GM23338 (cell line): ENCODE data around the gene LARGE1. TPM values are rescaled to one million over a fixed set of nuclear protein-coding genes. Genes with fewer than 3 reads are reported as not detected.

Experiments used
- ATAC-seq: fragments of 200-7000 bp; cut with Tn5 transposase; 3 replicates; pipeline ENCODE4 v1.9.1; 2020
- DNase-seq: peaks from one replicate; pipeline ENCODE4 v3.0.0-alpha.2; 2015; ENCODE audit warnings: low spot score
- H2AFZ ChIP-seq: fragments of 200-600 bp; sonication (generic); 2 replicates; pipeline ENCODE4 v1.8.0; 2016; ENCODE audit warnings: antibody characterized with exemption, mild to moderate bottlenecking, moderate library complexity
- H3F3A ChIP-seq: fragments of 200-600 bp; sonication (generic); replicated peaks from 2 replicates; pipeline ENCODE4 v1.8.0; 2017; ENCODE audit warnings: antibody characterized with exemption, mixed run types, low read depth
- H3K27ac ChIP-seq: fragments of 200-600 bp; sonication (generic); 2 replicates; pipeline ENCODE4 v1.6.1; 2016; ENCODE audit warnings: low read depth
- H3K27me3 ChIP-seq: fragments of 200-600 bp; sonication (generic); 2 replicates; pipeline ENCODE4 v1.8.0; 2016; ENCODE audit warnings: mild to moderate bottlenecking, mixed run types, moderate library complexity; ENCODE audit not compliant: insufficient read depth
- H3K36me3 ChIP-seq: fragments of 200-600 bp; sonication (generic); 2 replicates; pipeline ENCODE4 v1.8.0; 2016; ENCODE audit warnings: mild to moderate bottlenecking; ENCODE audit not compliant: insufficient read depth
- H3K4me1 ChIP-seq: fragments of 200-600 bp; sonication (generic); 2 replicates; pipeline ENCODE4 v1.8.0; 2016; ENCODE audit warnings: mild to moderate bottlenecking, moderate library complexity; ENCODE audit not compliant: insufficient read depth
- H3K4me2 ChIP-seq: fragments of 200-600 bp; sonication (generic); 2 replicates; pipeline ENCODE4 v1.7.1; 2017; ENCODE audit warnings: mixed run types
- H3K4me3 ChIP-seq: fragments of 200-600 bp; sonication (generic); 2 replicates; pipeline ENCODE4 v1.6.1; 2016; ENCODE audit warnings: mixed run types
- H3K79me2 ChIP-seq: fragments of 200-600 bp; sonication (generic); replicated peaks from 2 replicates; pipeline ENCODE4 v1.8.0; 2017; ENCODE audit warnings: mild to moderate bottlenecking; ENCODE audit not compliant: insufficient read depth
- H3K9me2 ChIP-seq: fragments of 200-600 bp; sonication (generic); 2 replicates; pipeline ENCODE4 v1.8.0; 2017; ENCODE audit not compliant: insufficient read depth
- H4K20me1 ChIP-seq: fragments of 200-600 bp; sonication (generic); replicated peaks from 2 replicates; pipeline ENCODE4 v1.8.0; 2017; ENCODE audit warnings: mild to moderate bottlenecking; ENCODE audit not compliant: insufficient read depth
- H3K27ac Mint-ChIP-seq: 2 replicates; pipeline ENCODE4 v1.8.0; 2020; ENCODE audit warnings: inconsistent platforms, mild to moderate bottlenecking, moderate library complexity, mixed read lengths
- H3K27me3 Mint-ChIP-seq: 3 replicates; pipeline ENCODE4 v1.8.0; 2022; ENCODE audit warnings: low read depth, mild to moderate bottlenecking, moderate library complexity, mixed read lengths, inconsistent platforms; ENCODE audit not compliant: insufficient read depth, poor library complexity
- H3K36me3 Mint-ChIP-seq: 3 replicates; pipeline ENCODE4 v1.8.0; 2021; ENCODE audit warnings: low read depth, mild to moderate bottlenecking, inconsistent platforms, moderate library complexity, mixed read lengths
- H3K4me1 Mint-ChIP-seq: 3 replicates; pipeline ENCODE4 v1.8.0; 2020; ENCODE audit warnings: mild to moderate bottlenecking, inconsistent platforms, mixed read lengths
- H3K4me3 Mint-ChIP-seq: 3 replicates; pipeline ENCODE4 v1.8.0; 2021; ENCODE audit warnings: moderate library complexity, mild to moderate bottlenecking, inconsistent platforms, mixed read lengths
- H3K9me3 Mint-ChIP-seq: 3 replicates; pipeline ENCODE4 v1.8.0; 2020; ENCODE audit warnings: moderate library complexity, mild to moderate bottlenecking, inconsistent platforms, mixed read lengths
- CREB1 ChIP-seq: fragments of 250-450 bp; sonication (Bioruptor Pico); IDR thresholded peaks from 2 replicates; pipeline ENCODE4 v1.5.0; 2020; ENCODE audit warnings: low read depth, mild to moderate bottlenecking, moderate library complexity
- ETS1 ChIP-seq: IDR thresholded peaks from 2 replicates; pipeline ENCODE4 v1.6.1; 2016; ENCODE audit warnings: antibody characterized with exemption
- EZH2 ChIP-seq: fragments of 200-600 bp; sonication (generic); IDR thresholded peaks from one replicate; pipeline ENCODE4 v1.8.0; 2017; ENCODE audit warnings: antibody characterized with exemption, mild to moderate bottlenecking, low read depth; ENCODE audit not compliant: unreplicated experiment
- EZH2phosphoT487 ChIP-seq: fragments of 200-600 bp; sonication (generic); IDR thresholded peaks from one replicate; pipeline ENCODE4 v1.8.1; 2018; ENCODE audit warnings: antibody characterized with exemption; ENCODE audit not compliant: unreplicated experiment
- JUNB ChIP-seq: IDR thresholded peaks from one replicate; pipeline ENCODE4 v1.6.1; 2016; ENCODE audit warnings: antibody characterized with exemption; ENCODE audit not compliant: unreplicated experiment
- NANOG ChIP-seq: IDR thresholded peaks from 2 replicates; pipeline ENCODE4 v1.6.1; 2016; ENCODE audit warnings: antibody characterized with exemption, borderline replicate concordance
- POLR2AphosphoS5 ChIP-seq: IDR thresholded peaks from 2 replicates; pipeline ENCODE4 v1.6.1; 2016; ENCODE audit warnings: antibody characterized with exemption, low read depth
- REST ChIP-seq: IDR thresholded peaks from one replicate; pipeline ENCODE4 v1.6.1; 2018; ENCODE audit warnings: antibody characterized with exemption; ENCODE audit not compliant: unreplicated experiment
- STAT1 ChIP-seq: IDR thresholded peaks from one replicate; pipeline ENCODE4 v1.6.1; 2016; ENCODE audit warnings: antibody characterized with exemption; ENCODE audit not compliant: unreplicated experiment
- ZNF114 ChIP-seq: fragments of 250-450 bp; sonication (Bioruptor Pico); IDR thresholded peaks from 2 replicates; pipeline ENCODE4 v1.5.0; 2020; ENCODE audit warnings: mild to moderate bottlenecking, moderate library complexity
- ZNF331 ChIP-seq: fragments of 250-450 bp; sonication (Bioruptor Pico); IDR thresholded peaks from 2 replicates; pipeline ENCODE4 v1.5.0; 2020; ENCODE audit warnings: low read depth, mild to moderate bottlenecking, moderate library complexity
- ZNF462 ChIP-seq: fragments of 250-450 bp; sonication (Bioruptor Pico); IDR thresholded peaks from 2 replicates; pipeline ENCODE4 v1.5.0; 2020; ENCODE audit warnings: mild to moderate bottlenecking, moderate library complexity
- polyA plus RNA-seq: library from polyadenylated mRNA; unstranded; fragments of >200 nt; fragmentation: Nextera tagmentation; extraction: Ambion mirVana; gene quantifications from 2 replicates; pipeline ENCODE4 v1.2.1, GENCODE V29; 2016
- total RNA-seq: library from RNA; depleted of rRNA; stranded (reverse); fragments of >200 nt; shearing (Covaris generic); gene quantifications from 2 replicates; pipeline ENCODE4 v1.2.3, GENCODE V29; 2014

LARGE1 gene
- total and polyA plus RNA-seq, 2 experiments from 2014 or later, result 12.8 to 75.6 TPM

- TF ChIP-seq REST, result no peak
These were observed 578.7 kb downstream of the LARGE1 start (continued) for GRCh38 chr22:33341611-33342010.

- no peak overlapping the region for H3K4me3 ChIP-seq
- no peak for ATAC-seq
- TF ChIP-seq CREB1 (CRISPR knock-in tag) (no peak), ZNF331 (CRISPR knock-in tag) (no peak), JUNB (no peak), STAT1 (no peak), NANOG (no peak), EZH2phosphoT487 (no peak), POLR2AphosphoS5 (no peak), REST (no peak), EZH2 (no peak), ETS1 (no peak), ZNF462 (CRISPR knock-in tag) (no peak), ZNF114 (CRISPR knock-in tag) (no peak)
These were observed 582.8 kb downstream of the LARGE1 start for GRCh38 chr22:33337524-33337923.

More at GRCh38 chr22:33337524-33337923, 582.8 kb downstream of the LARGE1 start:
- Mint-ChIP-seq H3K4me1 (no peaks in the 10 kb centered on the region; the same call in 2 of the 3 replicates), H3K36me3 (peaks cover 32% of the 10 kb centered on the region), H3K4me3 (no peak overlapping the region), H3K9me3 (no peaks in the 10 kb centered on the region), H3K27me3 (peaks cover 16% of the 10 kb centered on the region), H3K27ac (no peak overlapping the region)
- Histone ChIP-seq H3K36me3 (no peaks in the 10 kb centered on the region), H3K9me2 (no peaks in the 10 kb centered on the region), H4K20me1 (peaks cover 3% of the 10 kb centered on the region; the same call in 1 of the 2 replicates), H3K79me2 (no peaks in the 10 kb centered on the region), H3K27me3 (no peaks in the 10 kb centered on the region), H3K27ac (no peak overlapping the region), H3F3A (no peaks in the 10 kb centered on the region), H2AFZ (no peak overlapping the region), H3K4me1 (no peaks in the 10 kb centered on the region), H3K4me2 (no peak overlapping the region)
- DNase-seq, result no peak
